Heart right ventricle (tissue), 16 donors: ENCODE measurements around the gene CLEC20A. TPM values are rescaled to one million over a fixed set of nuclear protein-coding genes. Genes with fewer than 3 reads are reported as not detected.

Experiments used
- ATAC-seq, 8 donors: fragments of 200-7000 bp; cut with Tn5 transposase; one replicate each; pipeline ENCODE4 v1.9.1; 2020; ENCODE audit warnings: mild to moderate bottlenecking in 8 of 8, moderate library complexity in 8 of 8, moderate number of reproducible peaks in 1 of 8
- DNase-seq, 2 donors: peaks; one replicate each; pipeline ENCODE4 v3.0.0-alpha.2; 2020
- H3K27ac ChIP-seq, 10 donors: fragments of 200-600 bp; sonication (generic) in 2 of 10; one replicate each; pipeline versions ENCODE4 v1.5.0 to v1.8.0; 2020 to 2022; ENCODE audit warnings: mild to moderate bottlenecking in 3 of 10
- H3K27me3 ChIP-seq, 7 donors: fragments of 200-600 bp; one replicate each; pipeline ENCODE4 v1.8.0; 2021 to 2022; ENCODE audit warnings: mild to moderate bottlenecking in 2 of 7
- H3K36me3 ChIP-seq, 9 donors: fragments of 200-600 bp; sonication (generic) in 1 of 9; one replicate each; pipeline versions ENCODE4 v1.5.0 to v1.8.0; 2020 to 2022; ENCODE audit warnings: mild to moderate bottlenecking in 2 of 9
- H3K4me1 ChIP-seq, 9 donors: fragments of 200-600 bp; sonication (generic) in 1 of 9; one replicate each; pipeline versions ENCODE4 v1.5.0 to v1.8.0; 2020 to 2022; ENCODE audit warnings: mild to moderate bottlenecking in 4 of 9
- H3K4me3 ChIP-seq, 10 donors: fragments of 200-600 bp; sonication (generic) in 2 of 10; one replicate each; pipeline versions ENCODE4 v1.5.0 to v1.8.0; 2020 to 2022; ENCODE audit warnings: mild to moderate bottlenecking in 7 of 10, moderate library complexity in 2 of 10
- H3K9me3 ChIP-seq, 11 donors: fragments of 200-600 bp in 10 of 11; sonication (generic) in 2 of 11; one replicate each; pipeline versions ENCODE4 v1.5.0 to v1.8.0; 2013 to 2022; ENCODE audit warnings: mild to moderate bottlenecking in 2 of 11, control low read depth in 1 of 11, moderate library complexity in 1 of 11
- WGBS, 2 donors: extraction: QIAGEN DNeasy Blood & Tissue Kit; methylation state at CpG; one replicate each; pipeline ENCODE4 v1.1.7; 2013; ENCODE audit warnings: inconsistent platforms in 1 of 2; 5-methylcytosine and 5-hydroxymethylcytosine counted together
- intact Hi-C, 10 donors: fragments of 100-400 bp; cut with DNase I; formaldehyde crosslinking; loops; one replicate each; pipeline versions ENCODE4 v1.11.1 to v1.14.2; 2022
- polyA plus RNA-seq, 2 donors: library from polyadenylated mRNA; stranded (reverse); fragments of 200-250 nt; gene quantifications; one replicate each; pipeline ENCODE4 v1.2.3, GENCODE V29; 2013
- total RNA-seq, 10 donors: library from RNA; stranded (reverse); fragmentation: NEBNext Ultra II Directional in 3 of 10; extraction: Animal tissue kit (Norgen Biotek cat#: 25700) in 3 of 10; gene quantifications; one replicate each; pipeline versions ENCODE4 v1.2.1 to v1.2.4, GENCODE V29; 2021 to 2023
- TF ChIP-seq, protein P1 (sequence below), 9 donors: fragments of 200-600 bp; sonication (generic) in 2 of 9; IDR thresholded peaks; one replicate each; pipeline versions ENCODE4 v1.5.0 to v1.8.0; 2021 to 2022; ENCODE audit warnings: antibody characterized with exemption in 9 of 9, mild to moderate bottlenecking in 5 of 9, moderate library complexity in 1 of 9
- donor health status: Arrhythmogenic right ventricular cardiomyopathy.
- donor health status: ischemic (EF 13 %, LVEDD 7.1; RV severe dilation, severe dysfunction).
- donor health status: healthy with polysubstance abuse.
- donor health status: DM: no; HTN: yes; CAD: no.
- donor health status: DM: no; HTN: no; CAD: no.
- donor health status: ischemic (EF 25% LVEDD 6.9; RV normal size, moderate dysfunction).
- donor health status: ischemic (EF 25% LVEDD 5.7; RV mildly dilated, moderate dysfunction).
- donor health status: healthy.
- donor health status: DM: yes; HTN: yes; CAD: no.
- donor health status: Ischemic cardiomyopathy.
- donor health status: ischemic (EF 35%, LVEDD 5.7; RV mildly dilated, moderate dysfunction).
- donor health status: nonischemic (EF 11% LVEDD 7.7; RV severe dilation, severe dysfunction).
- donor health status: DM: yes; HTN: yes; CAD: no.
- donor health status: PGD.
- donor health status: ischemic (EF 29% LVEDD 5.4; RV normal size, mild dysfunction).
- donor health status: nonischemic (EF 23%, LVEDD 6.1; RV moderate dilation, normal function).

Gene CLEC20A
- total and polyA plus RNA-seq, 12 donors, result not detected

DNA sequence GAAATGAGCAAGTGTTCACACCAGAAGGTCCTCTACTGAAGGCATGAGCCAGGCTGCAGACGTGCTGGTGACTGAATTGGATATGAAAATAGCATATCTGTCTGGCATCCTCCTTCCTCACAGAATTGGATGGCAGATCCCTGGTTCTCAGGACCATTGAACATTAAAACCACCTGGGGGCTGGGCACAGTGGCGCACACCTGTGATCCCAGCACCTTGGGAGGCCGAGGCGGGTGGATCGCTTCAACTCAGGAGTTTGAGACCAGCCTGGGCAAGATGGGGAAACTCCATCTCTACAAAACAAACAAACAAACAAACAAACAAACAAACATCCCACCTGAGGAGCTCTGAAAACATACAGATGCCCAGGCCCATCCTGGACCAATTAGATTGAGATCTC, 39.6 kb upstream of the CLEC20A start:
- Histone ChIP-seq H3K36me3 (no peaks in the 10 kb centered on the region), H3K4me1 (peaks cover 0 to 39% (median 23%) of the 10 kb centered on the region in 9 donors), H3K27ac (peak overlapping the region in 9 of 10 donors; percentile 51 to 82 (median 67)), H3K9me3 (no peaks in the 10 kb centered on the region), H3K4me3 (no peak overlapping the region), H3K27me3 (no peaks in the 10 kb centered on the region)
- no peak for DNase-seq
- peak in 1 of 8 donors; percentile 16 for ATAC-seq
- intact Hi-C loops, result loop anchor here in 1 of 10 donors (10.0 kb wide), 1 partner anchor 468 kb away; no protein-coding TSS in a partner anchor
- 87% methylated on average over 5 of the region's 5 CpGs for WGBS, 2 donors
- TF ChIP-seq, protein P1, sequence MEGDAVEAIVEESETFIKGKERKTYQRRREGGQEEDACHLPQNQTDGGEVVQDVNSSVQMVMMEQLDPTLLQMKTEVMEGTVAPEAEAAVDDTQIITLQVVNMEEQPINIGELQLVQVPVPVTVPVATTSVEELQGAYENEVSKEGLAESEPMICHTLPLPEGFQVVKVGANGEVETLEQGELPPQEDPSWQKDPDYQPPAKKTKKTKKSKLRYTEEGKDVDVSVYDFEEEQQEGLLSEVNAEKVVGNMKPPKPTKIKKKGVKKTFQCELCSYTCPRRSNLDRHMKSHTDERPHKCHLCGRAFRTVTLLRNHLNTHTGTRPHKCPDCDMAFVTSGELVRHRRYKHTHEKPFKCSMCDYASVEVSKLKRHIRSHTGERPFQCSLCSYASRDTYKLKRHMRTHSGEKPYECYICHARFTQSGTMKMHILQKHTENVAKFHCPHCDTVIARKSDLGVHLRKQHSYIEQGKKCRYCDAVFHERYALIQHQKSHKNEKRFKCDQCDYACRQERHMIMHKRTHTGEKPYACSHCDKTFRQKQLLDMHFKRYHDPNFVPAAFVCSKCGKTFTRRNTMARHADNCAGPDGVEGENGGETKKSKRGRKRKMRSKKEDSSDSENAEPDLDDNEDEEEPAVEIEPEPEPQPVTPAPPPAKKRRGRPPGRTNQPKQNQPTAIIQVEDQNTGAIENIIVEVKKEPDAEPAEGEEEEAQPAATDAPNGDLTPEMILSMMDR (IDR thresholded peaks at IDR 0.05), result no peak

DNA sequence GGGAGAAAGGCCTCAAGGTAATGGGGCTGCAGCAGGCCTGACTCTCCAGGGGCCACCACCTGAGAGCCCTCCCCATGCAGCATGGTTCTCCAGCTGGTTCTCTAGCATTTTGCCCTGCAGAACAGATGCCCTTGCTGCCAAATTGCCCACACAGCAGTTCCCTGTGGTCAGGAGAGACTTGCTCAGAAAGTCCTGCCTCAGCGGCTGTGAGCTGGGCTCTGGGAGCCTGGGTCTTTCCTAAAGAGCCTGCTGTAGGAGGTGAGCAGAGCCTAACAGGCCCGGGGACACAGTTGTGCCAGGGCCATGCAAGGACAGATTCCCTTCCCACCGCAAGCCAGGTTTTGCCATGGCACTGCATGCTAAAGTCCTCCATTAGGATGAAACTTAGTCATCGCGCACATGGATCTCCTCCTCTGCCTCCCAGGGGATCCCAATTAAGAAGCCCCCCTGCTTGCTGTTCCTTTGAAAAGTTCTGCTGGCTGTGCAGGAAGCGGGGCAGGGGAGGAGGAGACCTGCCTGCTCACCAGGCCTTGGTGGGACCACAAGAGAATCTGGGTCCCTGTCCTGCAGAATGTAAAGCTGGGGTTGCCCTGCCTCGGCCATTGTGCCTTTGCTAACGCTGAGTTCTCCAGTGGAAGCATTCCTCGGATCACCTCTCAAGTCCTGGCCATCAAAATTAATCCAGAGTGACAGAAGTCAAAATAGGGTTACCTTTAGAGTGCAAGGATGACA, 37.5 kb upstream of the CLEC20A start:
- TF ChIP-seq, protein P1 (IDR thresholded peaks at IDR 0.05), result no peak
- ATAC-seq (no peak), DNase-seq (no peak)
- Histone ChIP-seq H3K36me3 (no peaks in the 10 kb centered on the region), H3K27me3 (no peaks in the 10 kb centered on the region), H3K4me1 (peaks cover 0 to 39% (median 23%) of the 10 kb centered on the region in 9 donors), H3K27ac (no peak overlapping the region), H3K9me3 (no peaks in the 10 kb centered on the region), H3K4me3 (no peak overlapping the region)
- 93 to 95% methylated on average over 9 of the region's 9 CpGs for WGBS, 2 donors
- intact Hi-C loops, result loop anchor here in 4 of 10 donors (5.0 to 10.0 kb wide), 3 partner anchors 222 to 470 kb away; no protein-coding TSS in a partner anchor

DNA sequence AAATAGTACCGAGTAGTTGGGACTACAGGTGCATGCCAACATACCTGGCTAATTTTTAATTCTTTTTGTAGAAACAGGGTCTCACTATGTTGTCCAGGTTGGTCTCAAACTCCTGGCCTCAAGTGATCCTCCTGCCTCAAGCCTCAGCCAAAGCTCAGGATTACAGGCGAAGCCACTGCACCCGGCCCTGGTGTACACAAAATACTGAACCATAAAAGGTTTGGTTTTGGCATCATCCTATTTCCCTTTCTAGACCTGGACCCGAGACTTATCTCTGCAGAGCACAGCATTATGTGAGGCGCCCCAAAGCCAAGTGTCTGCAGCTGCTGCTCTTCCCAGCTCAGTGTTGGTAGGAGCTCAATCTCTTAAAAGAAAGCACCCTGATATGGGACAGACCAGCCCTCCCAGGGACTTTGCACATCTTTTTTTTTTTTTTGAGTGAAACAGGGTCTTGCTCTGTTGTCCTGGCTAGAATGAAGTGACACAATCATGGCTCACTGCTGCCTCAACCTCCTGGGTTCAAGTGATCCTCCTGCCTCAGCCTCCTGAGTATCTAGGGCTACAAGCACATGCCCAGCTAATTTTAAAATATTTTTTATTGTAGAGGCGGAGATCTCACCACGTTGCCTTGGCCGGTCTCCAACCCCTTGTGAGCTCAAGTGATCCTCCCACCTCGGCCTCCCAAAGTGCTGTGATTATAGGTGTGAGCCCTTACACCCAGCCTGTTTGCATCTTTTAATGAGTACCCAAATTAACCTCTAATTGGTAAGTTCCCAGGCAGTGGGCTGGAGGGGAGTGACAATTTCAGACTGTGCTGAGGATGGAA, 36.6 kb upstream of the CLEC20A start:
- no peak overlapping the region for H3K4me3 ChIP-seq
- no peak overlapping the region for H3K27ac ChIP-seq
- TF ChIP-seq, protein P1 (IDR thresholded peaks at IDR 0.05), result no peak
- intact Hi-C loops, result loop anchor here in 5 of 10 donors (2.0 to 10.0 kb wide), 4 partner anchors 221 to 471 kb away; no protein-coding TSS in a partner anchor
- H3K36me3 ChIP-seq, result no peaks in the 10 kb centered on the region
- H3K4me1 ChIP-seq, result peaks cover 0 to 32% (median 15%) of the 10 kb centered on the region in 9 donors
- H3K9me3 ChIP-seq, result no peaks in the 10 kb centered on the region
- ATAC-seq (no peak), DNase-seq (no peak)
- H3K27me3 ChIP-seq, result no peaks in the 10 kb centered on the region
- WGBS, 2 donors, result 70 to 77% methylated on average over 9 of the region's 9 CpGs

DNA sequence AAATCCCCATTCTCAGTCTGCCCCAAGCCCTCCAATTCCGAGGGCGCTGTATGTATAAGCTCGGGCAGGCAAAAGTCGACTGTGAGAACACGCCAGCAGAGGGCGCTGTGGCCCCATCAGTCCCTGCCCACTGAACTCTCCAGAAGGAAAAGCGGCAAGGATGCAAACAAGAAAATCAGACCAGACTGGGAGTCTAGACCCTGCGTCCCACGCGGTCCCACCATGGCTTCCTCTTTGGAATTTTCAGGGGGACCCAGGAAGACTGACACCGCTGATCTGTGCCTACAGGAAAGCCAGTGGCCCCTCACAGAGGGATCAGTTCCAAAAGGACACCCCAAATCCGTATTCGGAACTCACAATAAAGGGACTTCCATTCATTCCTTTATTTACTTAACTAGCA, 35.6 kb upstream of the CLEC20A start:
- H3K27ac ChIP-seq, result no peak overlapping the region
- 20 to 21% methylated on average over 13 of the region's 13 CpGs for WGBS, 2 donors
- peak; percentile 51 to 78 (median 64) for ATAC-seq
- TF ChIP-seq, protein P1 (IDR thresholded peaks at IDR 0.05), result peak; percentile 81 to 95 (median 91)
- H3K9me3 ChIP-seq, result no peaks in the 10 kb centered on the region
- no peaks in the 10 kb centered on the region for H3K36me3 ChIP-seq
- DNase-seq, result peak; percentile 80 to 86
- peaks cover 0 to 24% (median 9%) of the 10 kb centered on the region in 9 donors for H3K4me1 ChIP-seq
- H3K4me3 ChIP-seq, result no peak overlapping the region
- H3K27me3 ChIP-seq, result no peaks in the 10 kb centered on the region
- intact Hi-C loops, result loop anchor here in 5 of 10 donors (2.0 to 10.0 kb wide), 4 partner anchors 220 to 472 kb away; no protein-coding TSS in a partner anchor
